Bronchial epithelial cell (primary cell): ENCODE measurements around the gene H2AZ2. TPM values are rescaled to one million over a fixed set of nuclear protein-coding genes. Genes with fewer than 3 reads are reported as not detected.
A peak's percentile ranks its signal among the peaks of the same experiment; 100 is the strongest.

ENCODE experiments used
- DNase-seq: peaks from one replicate; pipeline ENCODE4 v3.0.0-alpha.2; 2010; ENCODE audit warnings: low read depth
- FAIRE-seq: peaks from 2 replicates; lab custom pipeline; 2011; peaks lifted over from hg19 to GRCh38; lab: Jason Lieb, UNC
- H3K27me3 ChIP-seq: 2 replicates; pipeline ENCODE4 v1.5.1; 2011; ENCODE audit warnings: low read length; ENCODE audit not compliant: control insufficient read depth, insufficient read depth
- H3K36me3 ChIP-seq: 2 replicates; pipeline ENCODE4 v1.5.1; 2011; ENCODE audit warnings: low read length; ENCODE audit not compliant: control insufficient read depth, insufficient read depth
- H3K4me3 ChIP-seq: 2 replicates; pipeline ENCODE4 v1.5.1; 2011; ENCODE audit warnings: mild to moderate bottlenecking, low read depth, low read length, control low read depth
- CTCF ChIP-seq: IDR thresholded peaks from 2 replicates; pipeline ENCODE4 v1.5.1; 2011; ENCODE audit warnings: mild to moderate bottlenecking, moderate library complexity, low read length, control low read depth, inconsistent platforms; ENCODE audit not compliant: insufficient read depth, severe bottlenecking
- total RNA-seq: library from RNA; depleted of rRNA; stranded (reverse); fragments of >200 nt; gene quantifications from 2 replicates; pipeline ENCODE4 v1.2.1, GENCODE V29; 2014

Gene H2AZ2
- total RNA-seq, 1 donor from 2014 or later, result 140 TPM

- FAIRE-seq, result no peak
- H3K4me3 ChIP-seq, result peak overlapping the region; percentile 91
- TF ChIP-seq CTCF, result no peak
- peaks cover 14% of the 10 kb centered on the region for H3K36me3 ChIP-seq
- no peaks in the 10 kb centered on the region for H3K27me3 ChIP-seq
- DNase-seq, result peak; percentile 45
Observed at GRCh38 chr7:44796034-44796503, 51.8 kb downstream of the H2AZ2 start.

- Histone ChIP-seq H3K4me3 (no peak overlapping the region), H3K27me3 (no peaks in the 10 kb centered on the region), H3K36me3 (peaks cover 6% of the 10 kb centered on the region)
- no peak for TF ChIP-seq CTCF
- FAIRE-seq (no peak), DNase-seq (no peak)
Observed at GRCh38 chr7:44794331-44794730, 53.6 kb downstream of the H2AZ2 start.

- no peak for DNase-seq
- H3K27me3 ChIP-seq, result no peaks in the 10 kb centered on the region
- FAIRE-seq, result no peak
- peaks cover 5% of the 10 kb centered on the region for H3K36me3 ChIP-seq
- H3K4me3 ChIP-seq, result no peak overlapping the region
- TF ChIP-seq CTCF, result no peak
Observed at GRCh38 chr7:44793919-44794318, 54.0 kb downstream of the H2AZ2 start.

- TF ChIP-seq CTCF, result no peak
- no peaks in the 10 kb centered on the region for H3K36me3 ChIP-seq
- DNase-seq (no peak), FAIRE-seq (no peak)
- no peaks in the 10 kb centered on the region for H3K27me3 ChIP-seq
- no peak overlapping the region for H3K4me3 ChIP-seq
Observed at GRCh38 chr7:44791278-44792219, 56.3 kb downstream of the H2AZ2 start.

GRCh38 chr7:44789990-44790389 is 57.9 kb downstream of the H2AZ2 start:
- H3K36me3 ChIP-seq, result no peaks in the 10 kb centered on the region
- H3K4me3 ChIP-seq, result no peak overlapping the region
- DNase-seq (no peak), FAIRE-seq (no peak)
- no peaks in the 10 kb centered on the region for H3K27me3 ChIP-seq
- no peak for TF ChIP-seq CTCF
